Smooth muscle cell (in vitro differentiated cells): ENCODE data around the gene FLT3. TPM values are rescaled to one million over a fixed set of nuclear protein-coding genes. Genes with fewer than 3 reads are reported as not detected.
A peak's percentile ranks its signal among the peaks of the same experiment; 100 is the strongest.

Experiments used
- DNase-seq: peaks from one replicate; lab custom pipeline; 2025; ENCODE audit not compliant: unreplicated experiment; lab: John Stamatoyannopoulos, UW
- H2AFZ ChIP-seq: fragments of 200-600 bp; sonication (generic); 2 replicates; pipeline ENCODE4 v1.6.0; 2016; ENCODE audit warnings: antibody characterized with exemption, low read depth, mild to moderate bottlenecking
- H3F3A ChIP-seq: fragments of 200-600 bp; sonication (generic); 2 replicates; pipeline ENCODE4 v1.6.0; 2017; ENCODE audit warnings: antibody characterized with exemption, low read depth
- H3K27ac ChIP-seq: fragments of 200-600 bp; sonication (generic); 2 replicates; pipeline ENCODE4 v1.5.1; 2016; ENCODE audit warnings: low read depth, mild to moderate bottlenecking
- H3K27me3 ChIP-seq: fragments of 200-600 bp; sonication (generic); 2 replicates; pipeline ENCODE4 v1.6.1; 2016; ENCODE audit warnings: low read depth, mild to moderate bottlenecking
- H3K36me3 ChIP-seq: fragments of 200-600 bp; sonication (generic); 2 replicates; pipeline ENCODE4 v1.5.1; 2016; ENCODE audit warnings: low read depth
- H3K4me1 ChIP-seq: fragments of 200-600 bp; sonication (generic); 2 replicates; pipeline ENCODE4 v1.5.1; 2016; ENCODE audit warnings: low read depth
- H3K4me2 ChIP-seq: fragments of 200-600 bp; sonication (generic); 2 replicates; pipeline ENCODE4 v1.6.0; 2016; ENCODE audit warnings: mild to moderate bottlenecking
- H3K4me3 ChIP-seq: fragments of 200-600 bp; sonication (generic); 2 replicates; pipeline ENCODE4 v1.5.1; 2016; ENCODE audit warnings: mild to moderate bottlenecking
- H3K79me2 ChIP-seq: fragments of 200-600 bp; sonication (generic); 2 replicates; pipeline ENCODE4 v1.6.0; 2016; ENCODE audit warnings: low read depth, mild to moderate bottlenecking
- H3K9ac ChIP-seq: fragments of 200-600 bp; sonication (generic); 2 replicates; pipeline ENCODE4 v1.6.0; 2016; ENCODE audit warnings: low read depth
- H3K9me3 ChIP-seq: fragments of 200-600 bp; sonication (generic); replicated peaks from 2 replicates; pipeline ENCODE4 v1.5.1; 2016; ENCODE audit warnings: low read depth
- H4K20me1 ChIP-seq: fragments of 200-600 bp; sonication (generic); 2 replicates; pipeline ENCODE4 v1.6.0; 2016; ENCODE audit warnings: low read depth
- WGBS: methylation state at CpG from one replicate; pipeline ENCODE4 v1.1.7; 2016; ENCODE audit warnings: low lambda C conversion rate; 5-methylcytosine and 5-hydroxymethylcytosine counted together
- polyA plus RNA-seq: library from polyadenylated mRNA; unstranded; fragments of >200 nt; fragmentation: Nextera tagmentation; extraction: Ambion mirVana; gene quantifications from 2 replicates; pipeline ENCODE4 v1.2.1, GENCODE V29; 2016
- total RNA-seq: library from RNA; depleted of rRNA; stranded (reverse); fragments of >200 nt; gene quantifications from 2 replicates; pipeline ENCODE4 v1.2.3, GENCODE V29; 2014
- TF ChIP-seq, protein P1 (sequence below): fragments of 200-600 bp; sonication (generic); IDR thresholded peaks from 2 replicates; pipeline ENCODE4 v1.5.1; 2017; ENCODE audit warnings: borderline replicate concordance, mild to moderate bottlenecking, antibody characterized with exemption; ENCODE audit not compliant: insufficient read depth, poor library complexity, severe bottlenecking

FLT3 gene
- total and polyA plus RNA-seq, 2 experiments from 2014 or later: not detected

DNA sequence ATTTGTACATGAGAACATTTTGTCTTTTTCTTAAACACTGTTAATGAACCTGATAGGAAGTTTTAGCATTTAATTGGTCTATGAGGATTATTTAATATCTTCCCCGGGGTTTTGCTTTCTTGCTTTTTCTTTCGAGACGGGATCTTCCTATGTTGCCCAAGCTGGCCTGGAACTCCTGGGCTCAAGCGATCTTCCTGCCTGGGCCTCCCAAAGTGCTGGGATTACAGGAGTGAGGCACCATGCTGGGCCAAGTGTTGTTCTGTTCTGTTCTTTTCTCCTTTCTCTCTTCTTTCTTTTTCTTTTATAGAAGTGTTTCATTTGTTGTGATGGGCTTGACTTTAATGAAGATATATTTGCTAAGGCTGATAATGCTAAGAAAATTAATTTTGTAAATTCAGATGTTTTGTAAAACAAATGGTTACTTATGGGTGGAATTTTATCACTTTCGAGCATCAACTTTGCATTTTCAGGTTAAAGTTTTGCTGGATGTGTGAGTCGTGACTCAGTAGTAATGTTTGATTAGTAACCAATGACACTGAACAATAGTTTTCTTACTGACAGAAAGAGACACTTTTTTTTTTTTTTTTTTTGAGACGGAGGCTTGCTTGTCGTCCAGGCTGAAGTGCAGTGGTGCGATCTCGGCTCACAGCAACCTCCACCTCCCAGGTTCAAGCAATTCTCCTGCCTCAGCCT lies 40.2 kb upstream of the FLT3 start:
- peak overlapping the region; percentile 56 for H2AFZ ChIP-seq
- H3K9ac ChIP-seq: peak overlapping the region; percentile 66
- H3K27ac ChIP-seq: peak overlapping the region; percentile 95
- peak overlapping the region; percentile 88 for H3K4me3 ChIP-seq
- no peak for DNase-seq
- peaks cover 26% of the 10 kb centered on the region for H3K4me1 ChIP-seq
- H3K4me2 ChIP-seq: peak overlapping the region; percentile 99
- peaks cover 71% of the 10 kb centered on the region for H3K79me2 ChIP-seq
- TF ChIP-seq, protein P1, sequence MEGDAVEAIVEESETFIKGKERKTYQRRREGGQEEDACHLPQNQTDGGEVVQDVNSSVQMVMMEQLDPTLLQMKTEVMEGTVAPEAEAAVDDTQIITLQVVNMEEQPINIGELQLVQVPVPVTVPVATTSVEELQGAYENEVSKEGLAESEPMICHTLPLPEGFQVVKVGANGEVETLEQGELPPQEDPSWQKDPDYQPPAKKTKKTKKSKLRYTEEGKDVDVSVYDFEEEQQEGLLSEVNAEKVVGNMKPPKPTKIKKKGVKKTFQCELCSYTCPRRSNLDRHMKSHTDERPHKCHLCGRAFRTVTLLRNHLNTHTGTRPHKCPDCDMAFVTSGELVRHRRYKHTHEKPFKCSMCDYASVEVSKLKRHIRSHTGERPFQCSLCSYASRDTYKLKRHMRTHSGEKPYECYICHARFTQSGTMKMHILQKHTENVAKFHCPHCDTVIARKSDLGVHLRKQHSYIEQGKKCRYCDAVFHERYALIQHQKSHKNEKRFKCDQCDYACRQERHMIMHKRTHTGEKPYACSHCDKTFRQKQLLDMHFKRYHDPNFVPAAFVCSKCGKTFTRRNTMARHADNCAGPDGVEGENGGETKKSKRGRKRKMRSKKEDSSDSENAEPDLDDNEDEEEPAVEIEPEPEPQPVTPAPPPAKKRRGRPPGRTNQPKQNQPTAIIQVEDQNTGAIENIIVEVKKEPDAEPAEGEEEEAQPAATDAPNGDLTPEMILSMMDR: no peak
- WGBS: 33% methylated on average over 7 of the region's 10 CpGs
- peaks cover 61% of the 10 kb centered on the region for H4K20me1 ChIP-seq
- no peaks in the 10 kb centered on the region for H3K27me3 ChIP-seq
- H3K9me3 ChIP-seq: no peaks in the 10 kb centered on the region
- no peaks in the 10 kb centered on the region for H3K36me3 ChIP-seq
- peaks cover 6% of the 10 kb centered on the region for H3F3A ChIP-seq

DNA sequence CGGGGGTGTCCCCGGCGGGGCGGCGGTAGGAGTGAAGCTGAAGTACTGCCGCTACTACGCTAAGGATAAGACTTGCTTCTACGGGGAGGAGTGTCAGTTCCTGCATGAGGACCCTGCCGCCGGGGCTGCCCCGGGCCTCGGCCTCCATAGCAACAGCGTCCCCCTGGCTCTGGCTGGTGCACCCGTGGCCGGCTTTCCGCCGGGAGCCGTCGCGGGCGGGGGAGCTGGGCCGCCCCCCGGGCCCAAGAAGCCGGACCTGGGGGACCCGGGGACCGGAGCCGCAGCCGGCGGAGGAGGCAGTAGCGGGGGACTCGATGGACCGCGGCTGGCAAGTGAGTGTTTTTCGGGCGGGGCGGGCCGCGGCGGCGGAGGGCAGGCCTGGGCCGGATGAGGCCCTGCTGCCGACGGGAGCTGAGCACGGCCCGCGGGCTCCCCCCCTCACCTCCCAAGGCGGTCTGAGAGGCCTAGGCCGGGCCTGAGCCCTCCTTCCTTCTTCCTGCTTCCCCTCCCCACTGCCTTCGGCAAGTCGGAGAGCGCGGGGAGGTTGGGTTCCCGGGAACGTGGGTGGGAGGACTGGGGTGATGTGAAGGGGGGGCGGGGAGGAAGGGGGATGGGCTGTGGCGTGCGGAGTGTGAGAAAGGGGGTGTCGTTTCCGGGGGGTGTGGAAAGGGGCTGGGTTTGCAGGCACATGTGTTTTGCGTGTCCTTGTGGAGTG lies 38.5 kb upstream of the FLT3 start:
- Histone ChIP-seq H3K4me2 (peak overlapping the region; percentile 99), H3K27ac (peak overlapping the region; percentile 95), H3K4me1 (peaks cover 26% of the 10 kb centered on the region), H3K4me3 (peak overlapping the region; percentile 88), H3F3A (peaks cover 6% of the 10 kb centered on the region), H3K9ac (peak overlapping the region; percentile 95), H3K79me2 (peaks cover 55% of the 10 kb centered on the region), H3K9me3 (no peaks in the 10 kb centered on the region), H2AFZ (peak overlapping the region; percentile 80), H4K20me1 (peaks cover 45% of the 10 kb centered on the region), H3K36me3 (no peaks in the 10 kb centered on the region), H3K27me3 (no peaks in the 10 kb centered on the region)
- DNase-seq: peak; percentile 82
- under 1% methylated on average over 36 of the region's 60 CpGs for WGBS
- TF ChIP-seq, protein P1: no peak

DNA sequence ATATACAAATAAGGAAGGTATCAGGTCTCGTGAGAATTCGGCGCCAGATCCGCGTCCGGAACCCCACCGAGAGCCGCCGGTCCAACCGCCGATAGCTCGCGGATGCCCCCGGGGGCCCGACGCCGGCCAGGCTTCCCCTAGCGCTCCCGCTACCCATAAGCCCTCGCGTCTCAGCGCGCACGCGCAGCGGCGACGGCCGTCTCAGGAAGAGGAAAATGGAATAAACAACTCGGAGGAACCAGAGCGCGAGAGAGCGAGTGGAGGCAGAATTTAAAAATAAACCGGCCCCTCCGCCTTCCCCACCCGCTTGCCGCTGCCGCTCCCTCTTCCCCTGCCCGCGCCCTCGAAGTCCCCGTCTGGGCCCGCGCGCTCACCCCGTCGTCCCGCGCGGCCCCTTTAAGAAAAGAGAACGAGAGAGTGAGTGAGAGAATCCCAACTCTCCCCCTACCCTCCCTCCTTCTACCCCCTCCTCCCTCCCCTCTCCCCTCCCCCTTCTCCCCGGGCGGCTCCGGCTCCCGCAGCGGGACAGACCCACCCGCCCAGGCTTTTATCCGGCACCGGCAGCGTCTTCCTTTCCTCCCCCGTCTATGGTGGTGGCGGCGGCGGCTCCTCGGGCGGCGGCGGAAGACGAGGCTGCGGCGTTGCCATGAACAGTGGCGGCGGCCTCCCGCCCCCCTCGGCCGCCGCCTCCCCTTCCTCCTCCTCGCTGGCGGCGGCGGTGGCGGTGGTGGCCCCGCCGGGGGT lies 37.8 kb upstream of the FLT3 start, which contains the start of gene PAN3:
TSS of gene PAN3 (plus strand) at position 534 of the 744 bp plus-strand sequence. CDS start at position 647, 113 bp downstream.
- DNase-seq: peak; percentile 69
- peak within 1 kb of the TSS; percentile 95 for H3K9ac ChIP-seq
- no peaks in the 10 kb centered on the region for H3K36me3 ChIP-seq
- H2AFZ ChIP-seq: peak within 1 kb of the TSS; percentile 80
- peaks cover 6% of the 10 kb centered on the region for H3F3A ChIP-seq
- peak within 1 kb of the TSS; percentile 95 for H3K27ac ChIP-seq
- peak within 1 kb of the TSS; percentile 99 for H3K4me2 ChIP-seq
- H3K9me3 ChIP-seq: no peaks in the 10 kb centered on the region
- peaks cover 37% of the 10 kb centered on the region for H4K20me1 ChIP-seq
- H3K4me1 ChIP-seq: peaks cover 26% of the 10 kb centered on the region
- H3K27me3 ChIP-seq: no peaks in the 10 kb centered on the region
- under 1% methylated on average over 39 of the region's 84 CpGs for WGBS
- peaks cover 47% of the 10 kb centered on the region for H3K79me2 ChIP-seq
- H3K4me3 ChIP-seq: peak within 1 kb of the TSS; percentile 88
- TF ChIP-seq, protein P1: no peak
